ENCODE measurements around the gene NUAK2.
A peak's percentile ranks its signal among the peaks of the same experiment; 100 is the strongest.
"Not testable (repeated sequence)": the region's sequence is repeated elsewhere in the genome, so short reads cannot be mapped to it uniquely, and the experiment has no call there.

NUAK2 gene

DNA sequence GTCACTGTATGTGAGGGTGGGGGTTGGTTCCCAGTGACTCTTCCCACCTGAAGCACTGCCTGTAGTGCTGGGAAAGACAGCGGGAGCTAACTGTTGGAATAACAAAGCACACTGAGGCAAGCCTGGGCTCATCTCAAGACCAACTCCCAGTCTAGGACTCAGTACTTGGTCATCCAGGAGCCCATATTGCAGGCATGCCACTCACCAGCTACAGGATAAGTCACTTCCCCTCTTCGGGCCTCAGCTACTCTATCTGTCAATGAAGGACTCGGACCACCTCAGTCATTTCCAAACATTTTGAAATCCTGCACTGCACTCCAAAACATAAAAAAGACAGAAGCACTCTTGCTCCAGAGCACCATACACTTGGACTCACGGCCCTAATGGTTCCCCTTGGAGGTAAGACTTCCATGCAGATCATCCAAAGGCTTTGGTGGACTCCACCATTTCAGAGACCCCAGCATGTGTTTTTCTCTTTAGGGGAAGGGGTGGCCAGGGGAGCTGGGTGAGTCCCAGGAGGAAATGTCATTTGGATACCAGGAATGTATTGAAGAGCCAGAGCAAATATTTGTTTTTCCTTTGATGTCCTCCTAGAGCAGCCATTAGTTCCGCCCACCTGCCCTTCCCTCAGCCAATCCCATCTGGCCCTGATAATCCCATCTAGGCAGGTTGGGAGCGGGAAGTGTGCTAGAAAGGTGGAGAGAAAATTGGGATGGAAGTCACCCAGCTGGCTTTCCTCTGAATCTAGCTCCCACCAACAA lies 3.1 kb downstream of the NUAK2 start:
- DNase-seq (ENCODE audit: low read depth), result no peak

DNA sequence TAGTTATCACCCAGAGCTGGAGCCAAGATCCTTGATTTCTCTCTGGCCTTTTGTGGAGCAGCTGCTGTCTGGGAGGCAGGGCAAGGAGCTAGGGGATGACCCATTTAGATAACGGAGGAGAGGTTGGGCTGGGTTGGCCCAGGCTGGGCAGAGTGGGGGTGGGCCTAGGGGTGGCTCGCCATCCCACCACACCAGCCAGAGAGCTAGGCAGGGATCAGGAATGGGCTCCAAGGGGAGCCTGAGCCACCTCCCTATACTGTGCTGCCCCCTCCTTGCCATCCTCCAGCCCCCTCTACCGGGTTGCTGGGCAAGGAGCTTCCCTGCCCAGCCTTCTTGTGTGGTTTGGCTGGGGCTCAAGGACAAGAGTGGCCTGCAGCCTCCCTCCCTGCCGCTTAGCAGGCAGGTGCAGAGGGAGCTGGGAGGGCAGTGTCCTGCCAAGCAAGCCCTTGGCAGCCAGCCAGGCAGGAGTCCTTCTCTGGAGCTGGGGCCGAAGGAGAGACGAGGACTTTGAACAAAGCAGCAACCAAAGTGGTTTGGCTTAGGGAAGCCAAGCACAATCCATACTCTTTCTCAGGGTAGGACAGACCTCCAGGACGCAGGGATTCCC lies 4.1 kb downstream of the NUAK2 start:
- DNase-seq (ENCODE audit: low read depth), result no peak

DNA sequence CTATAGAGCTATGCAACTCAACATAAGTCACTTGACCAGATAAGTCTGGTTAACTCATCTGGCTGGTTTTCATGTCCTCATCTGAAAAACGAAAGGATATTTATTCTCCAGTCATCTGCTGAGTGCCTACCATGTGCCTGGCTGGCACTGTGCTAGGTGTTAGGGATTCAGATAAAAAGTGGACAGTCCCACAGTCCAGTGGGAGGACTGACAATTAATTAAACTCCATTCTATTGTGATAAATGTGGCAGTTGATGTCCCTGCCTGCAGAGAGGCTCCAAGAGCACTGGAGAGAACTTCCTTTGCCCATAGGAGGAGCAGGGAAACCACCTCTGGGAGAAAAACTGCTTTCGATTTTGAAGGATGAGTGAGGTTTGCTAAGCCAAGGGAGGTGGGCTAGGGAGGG lies 5.4 kb downstream of the NUAK2 start:
- DNase-seq (ENCODE audit: low read depth), result no peak

DNA sequence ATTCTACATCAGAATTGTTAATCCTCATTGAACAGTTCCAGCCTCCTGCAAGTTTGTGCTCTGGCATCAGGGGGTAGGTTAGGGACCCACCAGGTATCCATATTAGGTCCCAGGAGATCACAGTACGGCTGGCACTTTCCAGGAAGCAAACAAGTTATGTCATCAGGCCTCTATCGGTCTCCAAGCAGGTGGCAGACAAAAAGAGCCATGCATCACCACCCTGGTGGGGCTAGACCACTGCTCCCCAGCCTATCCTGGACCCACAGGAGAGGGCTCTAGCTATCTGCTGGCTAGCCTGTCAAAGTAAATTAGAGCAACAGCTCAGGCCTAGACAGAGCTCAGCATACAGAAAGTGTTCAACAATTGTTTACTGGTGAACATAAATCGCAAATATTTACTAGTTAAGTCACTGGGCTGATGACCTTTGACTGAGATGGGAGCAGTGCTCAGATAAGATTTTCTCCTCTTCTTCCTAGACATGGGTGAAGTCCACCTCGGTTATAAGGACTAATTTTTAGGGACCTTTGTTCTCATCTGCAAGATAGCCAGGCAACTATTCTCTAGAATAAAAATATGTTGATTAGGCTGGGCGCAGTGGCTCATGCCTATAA lies 6.4 kb downstream of the NUAK2 start:
- no peak for DNase-seq (ENCODE audit: low read depth)

DNA sequence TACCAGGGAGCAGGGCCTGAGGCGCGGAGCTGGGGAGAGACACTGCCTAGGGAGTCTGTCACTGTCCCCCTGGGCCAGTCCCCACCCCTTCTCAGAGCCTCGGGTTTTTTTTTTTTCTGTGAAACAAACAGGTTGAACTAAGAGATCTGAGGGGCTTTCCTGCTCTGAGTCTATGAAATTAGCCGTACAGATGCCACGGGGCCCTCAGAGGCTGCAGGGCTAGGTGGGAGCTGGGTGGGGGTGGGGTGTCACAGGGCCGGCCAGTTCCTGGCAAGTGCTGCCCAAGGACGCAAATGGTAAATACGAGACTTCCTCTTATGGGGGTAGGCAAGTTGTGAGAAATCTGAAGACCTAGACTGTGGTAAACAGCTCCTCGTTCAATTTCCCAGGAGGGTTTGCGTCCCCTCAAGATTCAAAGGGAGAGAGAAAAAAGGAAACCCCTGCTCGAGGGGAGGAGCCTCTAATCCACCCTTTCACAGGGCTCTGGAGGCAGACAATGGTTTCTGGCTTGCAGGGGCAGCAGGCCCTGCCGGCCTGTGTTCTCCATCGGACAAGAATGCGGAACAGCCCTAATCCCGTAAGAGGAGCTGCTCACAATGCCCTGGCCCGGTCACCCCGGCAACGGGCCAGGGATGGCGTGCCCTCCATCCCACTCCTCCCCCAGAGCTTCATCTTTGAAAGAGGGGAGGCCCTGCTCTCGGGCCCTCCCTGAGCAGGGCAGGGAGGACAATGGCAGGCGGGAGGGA lies 7.8 kb downstream of the NUAK2 start:
- peak; percentile 41 for DNase-seq (ENCODE audit: low read depth)

DNA sequence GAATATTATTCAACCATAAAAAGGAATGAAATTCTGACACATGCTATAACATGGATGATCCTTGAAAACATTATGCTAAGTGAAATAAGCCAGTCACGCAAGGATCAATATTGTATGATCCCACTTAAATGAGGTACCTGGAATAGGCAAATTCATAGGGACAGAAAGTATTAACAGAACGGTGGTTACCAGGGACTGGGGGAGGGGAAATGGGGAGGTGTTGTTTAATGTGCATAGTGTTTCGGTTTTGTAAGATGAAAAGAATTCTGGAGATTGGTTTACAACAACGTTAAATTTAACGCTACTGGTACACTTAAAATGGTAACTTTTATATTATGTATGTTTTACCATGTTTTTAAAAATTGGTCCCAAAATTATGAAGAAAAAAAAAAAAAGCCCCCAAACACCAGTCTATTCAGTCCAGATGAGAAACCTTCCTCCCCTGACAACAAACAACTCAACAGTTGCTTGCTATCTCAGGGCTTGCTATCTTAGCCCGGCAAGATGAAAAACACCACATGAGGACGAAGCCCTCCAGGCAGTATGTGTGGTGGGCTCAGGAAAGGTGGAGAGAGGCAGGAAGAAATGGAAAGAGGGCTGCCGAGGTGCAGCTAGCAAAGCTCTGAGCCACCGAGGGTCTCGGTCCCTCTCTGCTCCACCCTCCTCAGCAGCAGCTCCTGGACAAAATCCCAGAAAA lies 8.5 kb downstream of the NUAK2 start:
- DNase-seq (ENCODE audit: low read depth), result no peak

DNA sequence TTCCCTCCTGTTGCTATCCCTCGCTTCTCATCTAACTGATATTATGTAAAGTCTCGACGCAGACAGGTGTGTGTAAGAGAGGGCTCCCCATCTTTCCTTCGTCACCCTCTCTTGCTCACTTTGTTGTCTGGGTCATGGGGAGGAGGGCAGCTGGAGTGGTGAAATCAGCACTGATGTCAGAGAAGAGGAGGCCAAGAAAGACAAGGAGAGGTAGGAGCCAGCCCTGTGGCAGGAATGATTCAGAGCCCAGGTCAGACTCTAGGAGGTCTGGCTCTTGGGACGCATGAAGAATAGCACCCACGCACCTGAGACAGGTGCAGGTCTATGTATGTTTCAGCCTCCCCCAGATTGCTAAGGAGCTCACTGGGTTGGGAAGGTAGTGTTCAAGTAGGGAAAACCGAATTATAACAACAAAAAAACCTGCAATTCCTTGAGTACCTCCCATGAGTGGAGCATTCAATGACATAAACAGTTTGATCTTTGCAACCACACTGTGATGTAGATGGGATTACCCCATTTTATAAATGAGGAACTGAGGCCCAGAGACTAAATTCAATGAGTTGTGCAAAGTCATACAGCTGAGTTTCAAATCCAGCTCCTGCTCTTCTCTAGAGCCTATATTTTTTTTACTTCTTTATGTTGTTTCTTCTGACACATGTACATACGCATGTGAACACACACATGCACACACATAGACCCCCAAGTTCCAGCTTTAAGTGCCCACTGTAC lies 10.4 kb downstream of the NUAK2 start:
- no peak for DNase-seq (ENCODE audit: low read depth)

DNA sequence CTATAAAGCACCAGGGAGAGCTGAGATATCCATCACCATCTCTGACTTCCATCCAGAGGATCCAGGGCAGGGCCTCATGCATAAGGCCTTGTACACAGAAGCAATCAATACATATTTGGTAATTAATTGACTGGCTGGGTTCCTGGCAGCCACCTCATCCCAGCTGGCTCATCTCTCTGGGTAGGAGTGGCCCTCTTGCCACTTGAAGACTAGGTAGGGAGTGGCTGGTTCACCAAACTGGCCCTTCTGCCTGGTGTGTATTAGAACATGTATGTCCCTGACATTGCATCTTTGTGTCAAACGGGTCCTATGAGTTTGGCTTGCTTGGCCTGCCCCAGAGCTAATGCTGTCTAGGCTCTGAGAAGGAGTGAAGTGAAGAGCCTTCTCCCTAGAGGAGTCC lies 11.8 kb downstream of the NUAK2 start:
- DNase-seq (ENCODE audit: low read depth), result no peak

DNA sequence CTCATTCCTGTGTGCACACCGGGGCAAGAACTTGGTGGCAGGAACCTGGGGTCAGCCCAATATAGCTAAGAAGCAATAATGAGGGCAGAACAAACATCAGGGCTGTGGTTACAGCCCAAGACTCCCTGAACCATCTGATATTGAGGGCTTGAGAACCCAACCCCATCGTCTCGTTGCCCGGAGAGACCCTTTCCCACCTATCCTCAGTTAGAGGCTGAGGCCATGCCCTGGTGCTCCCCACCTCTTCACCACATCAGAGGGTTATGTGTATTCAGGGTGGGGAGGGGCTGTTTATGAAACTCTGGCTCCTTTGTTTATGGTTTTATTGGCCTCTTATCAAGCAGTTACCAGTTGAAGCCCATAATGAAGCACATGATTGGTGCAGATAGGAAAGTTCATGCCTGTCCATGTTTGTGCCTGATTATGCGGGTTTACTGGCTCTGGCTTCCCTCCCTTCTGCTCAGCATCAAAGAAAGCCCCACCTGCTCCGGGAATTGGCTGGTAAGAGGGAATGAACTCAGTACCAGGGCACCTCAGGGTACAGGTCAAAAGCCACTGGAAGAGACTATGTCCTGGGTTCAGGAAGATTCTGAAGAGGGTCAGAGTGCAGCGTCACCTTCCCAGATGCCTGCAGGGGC lies 14.5 kb downstream of the NUAK2 start:
- no peak for DNase-seq (ENCODE audit: low read depth)

DNA sequence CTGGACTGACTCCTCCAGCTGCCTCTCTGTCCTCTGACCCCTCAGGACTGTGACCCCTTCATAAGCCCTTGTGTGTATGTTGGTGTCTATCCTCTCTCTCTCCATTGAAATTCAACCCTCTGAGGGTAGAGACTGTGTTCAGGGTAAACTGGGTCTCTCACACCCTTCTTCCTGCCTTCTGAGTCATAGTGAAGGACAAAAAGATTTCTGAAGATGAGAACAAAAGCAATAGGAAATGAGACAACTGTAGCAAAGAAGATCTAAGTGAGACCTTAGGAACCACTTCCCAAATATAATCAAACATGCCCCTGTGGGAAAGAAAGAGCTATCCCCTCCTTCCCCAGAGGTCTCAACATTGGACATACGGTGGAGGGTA lies 16.9 kb downstream of the NUAK2 start:
- no peak for DNase-seq (ENCODE audit: low read depth)

DNA sequence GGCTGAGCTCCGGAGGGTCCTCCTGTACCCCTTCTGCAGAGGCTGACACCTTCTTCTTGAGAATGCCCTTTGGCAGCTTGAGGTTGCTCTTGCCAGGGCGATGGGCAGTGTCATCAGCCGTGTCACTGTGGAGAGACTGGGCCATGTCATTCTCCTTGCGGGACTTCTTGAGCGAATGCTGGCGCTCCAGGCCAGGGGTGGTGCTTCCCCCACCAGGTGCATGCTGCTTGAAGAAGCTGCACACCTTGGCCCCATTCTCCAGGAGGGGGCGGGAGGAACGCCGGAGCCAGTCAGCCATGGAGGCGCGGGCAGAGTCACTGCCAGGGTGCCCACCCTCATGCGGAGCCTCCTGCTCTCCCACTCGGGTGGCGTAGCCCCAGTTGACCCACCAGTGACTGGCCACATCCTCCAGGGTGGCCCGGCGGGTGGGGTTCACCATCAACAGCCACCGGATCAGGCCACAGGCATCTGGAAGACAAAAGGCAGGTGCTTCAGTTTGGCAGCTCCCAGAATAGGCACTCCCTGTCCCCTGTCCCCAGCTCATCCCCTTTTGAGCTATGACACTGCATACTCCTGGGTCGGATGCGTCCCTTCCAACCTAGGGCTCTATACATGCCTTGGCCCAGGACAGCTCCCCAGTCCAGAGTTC lies 17.4 kb downstream of the NUAK2 start:
- no peak for DNase-seq (ENCODE audit: low read depth)

DNA sequence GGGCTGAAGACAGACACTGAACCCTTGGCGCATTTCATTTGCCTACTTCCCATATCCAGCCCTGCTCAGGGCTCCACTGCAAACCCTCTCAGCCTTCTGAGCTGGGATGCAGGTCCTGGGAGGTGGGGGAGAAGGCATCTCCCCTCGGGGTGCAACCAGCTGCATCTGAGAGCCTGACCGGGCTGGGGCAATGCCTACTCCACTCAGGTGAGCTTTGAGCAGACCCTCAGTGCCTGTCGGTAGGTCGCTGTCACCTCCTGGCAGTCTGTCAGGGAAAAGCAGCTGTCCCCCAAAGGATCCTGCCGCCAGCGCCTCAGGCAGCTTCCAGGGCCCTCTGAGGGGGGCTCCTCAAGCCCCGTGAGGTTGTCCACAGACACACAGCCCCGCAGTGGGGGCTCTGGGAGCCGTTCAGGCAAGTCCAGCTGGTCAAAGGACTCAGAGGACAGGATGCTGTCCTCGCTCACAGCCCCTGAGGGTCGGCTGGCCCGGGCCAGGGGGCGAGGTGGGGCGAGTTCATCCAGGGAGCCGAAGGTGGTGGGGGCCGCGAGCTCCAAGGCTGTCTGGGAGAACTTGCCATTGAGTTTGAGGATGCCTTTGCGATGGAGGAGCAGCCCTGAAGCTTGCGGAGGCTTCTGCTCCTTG lies 18.2 kb downstream of the NUAK2 start:
- DNase-seq (ENCODE audit: low read depth), result no peak

DNA sequence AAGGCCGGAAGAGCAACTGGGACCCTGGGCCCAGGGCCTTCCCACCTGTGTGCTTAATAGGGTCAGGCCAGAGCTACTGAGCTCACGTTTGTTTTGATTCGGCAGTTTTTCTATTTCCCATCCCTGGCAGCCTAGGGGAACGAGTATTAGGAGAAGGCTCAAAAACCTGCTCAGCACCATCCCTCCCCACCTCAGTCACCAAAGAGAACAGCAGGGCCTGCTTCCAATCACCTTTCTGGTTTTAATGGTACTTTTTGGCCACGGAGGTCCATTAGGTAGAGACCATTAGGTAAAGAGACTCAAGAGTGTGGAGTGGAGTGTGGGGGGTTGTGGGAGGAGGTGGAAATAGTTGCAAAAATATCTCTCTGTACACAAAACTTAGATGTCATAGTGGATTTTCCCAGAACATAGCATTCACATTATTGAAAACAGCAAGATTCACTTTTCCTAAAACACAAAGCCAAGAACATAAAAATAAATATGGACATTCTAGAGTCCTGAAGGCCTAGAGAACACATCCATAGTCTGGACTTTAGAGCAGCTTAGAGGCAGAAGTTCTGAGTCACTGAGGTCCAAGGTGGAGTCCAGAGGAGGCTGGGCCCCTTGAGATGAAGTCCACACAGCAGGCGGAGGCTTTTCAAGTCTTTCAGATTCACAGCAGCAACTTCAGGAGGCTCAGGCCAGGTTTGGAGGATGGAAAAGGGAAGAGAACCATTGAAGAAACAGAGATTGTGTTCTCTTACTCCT lies 19.5 kb downstream of the NUAK2 start:
- no peak for DNase-seq (ENCODE audit: low read depth)

DNA sequence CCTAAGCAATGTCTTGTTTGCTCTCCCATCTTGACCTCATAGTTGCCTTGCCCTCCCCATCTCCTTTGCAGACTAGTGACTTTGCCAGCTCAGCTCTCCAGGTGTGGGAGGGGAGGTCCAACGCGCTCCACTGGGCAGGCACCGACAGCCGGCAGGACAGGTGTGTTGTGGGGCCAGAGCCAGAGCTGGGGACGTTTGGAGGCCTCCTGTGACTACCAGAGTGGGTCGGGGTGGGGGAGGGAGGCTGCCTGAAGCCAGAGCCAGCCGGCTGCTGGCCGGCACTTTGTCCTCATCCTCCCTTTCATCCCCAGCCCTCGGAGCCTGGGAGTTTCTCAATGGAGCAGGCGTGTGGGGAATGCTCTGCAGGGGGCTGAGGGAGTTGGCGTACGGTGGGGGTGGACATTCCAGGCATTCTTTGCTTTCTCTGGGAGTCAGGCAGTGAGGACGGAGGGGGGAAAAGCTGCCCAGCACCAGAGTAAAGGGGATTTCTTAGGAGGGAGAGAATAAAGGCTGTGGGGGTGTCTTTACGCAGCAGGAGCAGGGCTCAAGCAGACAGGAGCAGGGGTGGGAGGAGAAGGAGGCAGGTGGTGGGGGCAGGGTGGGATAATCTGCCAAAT lies 20.2 kb downstream of the NUAK2 start:
- peak; percentile 67 for DNase-seq (ENCODE audit: low read depth)

DNA sequence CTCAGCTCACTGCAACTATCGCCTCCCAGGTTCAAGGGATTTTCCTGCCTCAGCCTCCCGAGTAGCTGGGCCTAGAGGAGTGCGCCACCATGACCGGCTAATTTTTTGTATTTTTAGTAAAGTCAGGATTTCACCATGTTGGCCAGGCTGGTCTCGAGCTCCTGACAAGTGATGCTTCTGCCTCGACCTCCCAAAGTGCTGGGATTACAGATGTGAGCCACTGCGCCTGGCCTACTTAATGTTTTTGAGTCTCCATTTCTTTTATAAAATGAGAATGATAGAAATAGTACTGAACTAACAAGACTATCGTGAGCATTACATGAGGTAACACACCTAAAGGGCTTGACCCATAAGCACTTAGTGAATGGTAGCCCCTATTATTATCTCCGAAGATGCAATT lies 21.4 kb downstream of the NUAK2 start:
- DNase-seq (ENCODE audit: low read depth), result no peak

DNA sequence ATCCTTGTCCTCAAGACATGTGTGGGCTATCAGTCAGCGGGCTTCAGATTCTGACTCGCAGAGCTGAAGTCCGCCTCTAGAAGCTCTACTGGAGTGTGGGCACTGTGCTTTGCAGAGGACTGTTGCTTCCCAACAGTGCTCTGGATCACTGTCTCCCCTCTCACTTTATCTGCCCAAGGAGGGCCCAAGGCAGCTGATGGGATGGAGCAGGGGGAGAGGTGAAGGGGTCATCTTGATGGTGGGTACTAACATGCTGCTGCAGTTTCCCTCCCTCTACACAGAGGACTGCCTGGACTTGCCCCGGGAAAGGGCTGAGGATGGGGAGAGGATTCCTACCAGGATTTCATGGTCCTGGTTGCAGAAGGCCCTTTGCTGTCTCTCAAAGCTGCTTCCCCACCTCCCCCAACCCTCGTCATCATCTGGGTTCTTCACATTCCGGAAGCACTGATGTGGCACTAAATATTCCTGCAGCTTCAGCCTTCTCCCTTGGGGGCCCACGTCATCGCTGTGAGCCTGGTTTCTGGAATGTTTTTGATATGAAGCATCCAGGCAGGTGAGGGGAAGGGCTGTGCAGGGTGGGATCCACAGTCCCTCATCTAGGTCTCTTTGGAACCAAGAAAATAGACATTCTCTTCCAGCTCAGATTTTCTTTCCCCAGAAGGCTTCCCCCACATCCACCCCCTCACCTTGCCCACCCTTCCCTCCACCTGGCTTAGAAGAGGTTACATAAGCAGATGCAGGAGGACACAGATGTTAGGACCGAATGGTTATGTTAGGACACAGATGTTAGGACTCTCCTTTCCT lies 23.2 kb downstream of the NUAK2 start:
- peak; percentile 69 for DNase-seq (ENCODE audit: low read depth)

DNA sequence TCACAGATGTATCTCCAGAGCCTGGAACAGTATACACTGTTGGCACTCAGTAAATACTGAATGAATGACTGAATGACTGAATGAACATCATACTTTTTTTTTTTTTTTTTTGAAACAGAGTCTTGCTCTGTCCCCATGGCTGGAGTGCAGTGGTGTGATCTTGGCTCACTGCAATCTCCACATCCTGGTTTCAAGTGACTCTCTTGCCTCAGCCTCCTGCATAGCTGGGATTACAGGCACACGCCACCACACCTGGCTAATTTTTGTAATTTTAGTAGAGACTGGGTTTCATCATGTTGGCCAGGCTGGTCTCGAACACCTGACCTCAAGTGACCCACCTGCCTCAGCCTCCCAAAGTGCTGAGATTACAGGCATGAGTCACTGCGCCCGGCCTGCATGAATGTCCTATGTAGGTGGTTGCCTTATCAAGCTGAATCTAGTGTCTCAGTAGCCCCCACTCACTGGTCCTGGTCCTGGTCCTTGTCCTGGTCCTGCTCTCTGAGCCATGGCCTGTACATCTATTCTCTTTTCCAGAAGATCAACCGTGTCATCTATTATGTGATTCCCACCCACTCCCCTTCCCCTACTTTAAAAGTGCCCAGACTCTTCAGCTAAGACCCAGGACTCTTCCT lies 23.9 kb downstream of the NUAK2 start:
- DNase-seq (ENCODE audit: low read depth), result not testable (repeated sequence)

DNA sequence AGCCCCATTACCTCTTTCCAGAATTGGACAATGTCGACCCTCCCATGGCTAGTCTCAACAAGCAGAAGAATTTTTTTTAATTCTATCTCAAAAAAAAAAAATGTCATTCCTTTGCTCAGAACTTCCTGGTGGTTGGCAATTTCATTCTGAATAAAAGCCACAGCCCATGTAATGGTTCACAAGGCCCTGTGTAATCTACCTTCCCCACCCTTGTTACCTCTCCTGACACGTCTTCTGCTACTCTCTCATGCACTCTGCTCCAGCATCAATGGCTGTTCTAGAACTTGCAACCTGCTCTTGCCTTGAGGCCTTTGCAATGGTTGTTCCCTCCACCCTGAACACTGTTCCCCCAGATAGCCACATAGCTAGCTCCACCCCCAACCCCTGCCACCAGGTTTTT lies 25.4 kb downstream of the NUAK2 start:
- no peak for DNase-seq (ENCODE audit: low read depth)
